HepG2 (cell line): ENCODE data around the gene AAMP. TPM values are rescaled to one million over a fixed set of nuclear protein-coding genes. Genes with fewer than 3 reads are reported as not detected.

Experiments used
- CHCHD3 ChIP-seq: sonication (generic); formaldehyde crosslinking; IDR thresholded peaks from 2 replicates; pipeline ENCODE4 v1.8.0; 2022; ENCODE audit warnings: mild to moderate bottlenecking, missing genetic modification reagents, moderate library complexity
- CHD4 ChIP-seq: fragments of 200-600 bp; sonication (generic); IDR thresholded peaks from 2 replicates; pipeline ENCODE4 v1.7.0; 2017; ENCODE audit warnings: mild to moderate bottlenecking, low read length, borderline replicate concordance
- DBP ChIP-seq: sonication (generic); formaldehyde crosslinking; IDR thresholded peaks from 2 replicates; pipeline ENCODE4 v1.4.0; 2020; ENCODE audit warnings: missing genetic modification reagents; ENCODE audit errors: not compliant biosample characterization
- FOSL2 ChIP-seq: sonication (generic); formaldehyde crosslinking; IDR thresholded peaks from 2 replicates; pipeline ENCODE4 v1.4.0; 2020; ENCODE audit warnings: missing genetic modification reagents
- GATA4 ChIP-seq: sonication (generic); IDR thresholded peaks from 2 replicates; pipeline ENCODE4 v1.6.1; 2016; ENCODE audit warnings: antibody characterized with exemption, low read depth, borderline replicate concordance
- GPN1 ChIP-seq: sonication (generic); formaldehyde crosslinking; IDR thresholded peaks from 2 replicates; pipeline ENCODE4 v1.5.1; 2020; ENCODE audit warnings: missing genetic modification reagents, borderline replicate concordance
- GRHL1 ChIP-seq: sonication (generic); formaldehyde crosslinking; conservative IDR thresholded peaks from 2 replicates; pipeline ENCODE4 v1.8.0; 2022; ENCODE audit warnings: missing genetic modification reagents
- HIVEP1 ChIP-seq: sonication (generic); formaldehyde crosslinking; IDR thresholded peaks from 2 replicates; pipeline ENCODE4 v1.4.0; 2020; ENCODE audit warnings: mild to moderate bottlenecking, missing genetic modification reagents
- HMGA1 ChIP-seq: sonication (generic); formaldehyde crosslinking; conservative IDR thresholded peaks from 2 replicates; pipeline ENCODE4 v1.4.0; 2020; ENCODE audit warnings: missing genetic modification reagents
- HNF4A ChIP-seq: sonication (generic); formaldehyde crosslinking; IDR thresholded peaks from 2 replicates; pipeline ENCODE4 v1.4.0; 2020; ENCODE audit warnings: missing genetic modification reagents
- JARID2 ChIP-seq: sonication (generic); formaldehyde crosslinking; IDR thresholded peaks from 2 replicates; pipeline ENCODE4 v1.8.1; 2023; ENCODE audit warnings: missing genetic modification reagents, inconsistent platforms; ENCODE audit not compliant: insufficient replicate concordance
- KAT2B ChIP-seq: fragments of 150-350 bp; IDR thresholded peaks from 2 replicates; pipeline ENCODE4 v1.6.1; 2014; ENCODE audit warnings: low read depth, low read length, borderline replicate concordance
- KLF16 ChIP-seq, 2 experiments: sonication (generic) in 1 of 2; formaldehyde crosslinking in 1 of 2; IDR thresholded peaks; 2 replicates each; pipeline versions ENCODE4 v1.6.1 to v1.8.0; 2016 to 2023; ENCODE audit warnings: missing genetic modification reagents in 2 of 2, missing compliant biosample characterization in 1 of 2
- MED8 ChIP-seq: sonication (generic); formaldehyde crosslinking; IDR thresholded peaks from 2 replicates; pipeline ENCODE4 v1.8.1; 2023; ENCODE audit warnings: mild to moderate bottlenecking, missing genetic modification reagents; ENCODE audit not compliant: insufficient replicate concordance
- MEF2D ChIP-seq: sonication (generic); formaldehyde crosslinking; IDR thresholded peaks from 2 replicates; pipeline ENCODE4 v1.5.1; 2020; ENCODE audit warnings: mild to moderate bottlenecking, missing genetic modification reagents
- POGK ChIP-seq: sonication (generic); formaldehyde crosslinking; conservative IDR thresholded peaks from 2 replicates; pipeline ENCODE4 v1.8.0; 2022; ENCODE audit warnings: mild to moderate bottlenecking, moderate library complexity, missing genetic modification reagents
- PRDM4 ChIP-seq: sonication (generic); formaldehyde crosslinking; IDR thresholded peaks from 2 replicates; pipeline ENCODE4 v1.9.0; 2021; ENCODE audit warnings: missing genetic modification reagents, borderline replicate concordance
- RBM39 ChIP-seq: fragments of 200-400 bp; formaldehyde crosslinking; IDR thresholded peaks from one replicate; pipeline ENCODE4 v1.6.1; 2018; ENCODE audit warnings: antibody characterized with exemption, mild to moderate bottlenecking, low read depth, low read length; ENCODE audit not compliant: poor library complexity, severe bottlenecking
- SRF ChIP-seq: IDR thresholded peaks from 2 replicates; pipeline ENCODE4 v1.6.1; 2011; ENCODE audit warnings: mild to moderate bottlenecking, low read depth, low read length, moderate library complexity
- ZNF44 ChIP-seq: sonication (generic); formaldehyde crosslinking; IDR thresholded peaks from 2 replicates; pipeline ENCODE4 v1.5.1; 2020; ENCODE audit warnings: mild to moderate bottlenecking, missing genetic modification reagents
- ZNF446 ChIP-seq: sonication (generic); formaldehyde crosslinking; IDR thresholded peaks from 2 replicates; pipeline ENCODE4 v1.5.0; 2020; ENCODE audit warnings: mild to moderate bottlenecking, missing genetic modification reagents
- ZNF547 ChIP-seq: sonication (generic); formaldehyde crosslinking; IDR thresholded peaks from 2 replicates; pipeline ENCODE4 v1.5.1; 2020; ENCODE audit warnings: mild to moderate bottlenecking, missing genetic modification reagents
- polyA plus RNA-seq, 8 experiments: library from polyadenylated mRNA; depleted of rRNA in 3 of 8; stranded (reverse) in 7 of 8; unstranded in 1 of 8; fragments of >200 nt; fragmentation: Illumina TruSeq in 4 of 8; extraction: Trizol in 4 of 8; gene quantifications; 2 replicates each; pipeline versions ENCODE4 v1.2.1 to v1.2.3, GENCODE V29; 2011 to 2016; ENCODE audit warnings: low read depth in 4 of 8, missing spikeins in 1 of 8, mixed read lengths in 1 of 8; ENCODE audit not compliant: insufficient read depth in 1 of 8
- total RNA-seq, 5 experiments: library from RNA; depleted of rRNA; stranded (reverse); fragments of >200 nt; fragmentation: Illumina TruSeq; extraction: Trizol; gene quantifications; 2 replicates each; pipeline ENCODE4 v1.2.3, GENCODE V29; 2016; ENCODE audit warnings: low read depth in 1 of 5

AAMP gene
- total and polyA plus RNA-seq, 2 of the 13 experiments (the other 11 are each of a cell fraction or from before 2014, with no cell fraction given): 110 to 186 TPM

- TF ChIP-seq HIVEP1 (CRISPR knock-in tag) (peak; percentile 58; the same call in 1 of the 2 replicates), DBP (CRISPR knock-in tag) (peak; percentile 95), POGK (peak; percentile 42), GPN1 (CRISPR knock-in tag) (no peak), HNF4A (CRISPR knock-in tag) (no peak), ZNF446 (CRISPR knock-in tag) (peak; percentile 76; the same call in 1 of the 2 replicates), JARID2 (peak; percentile 28), GRHL1 (CRISPR knock-in tag) (no peak), MEF2D (no peak; the same call in 1 of the 2 replicates), ZNF44 (peak; percentile 31; the same call in 1 of the 2 replicates), HMGA1 (CRISPR knock-in tag) (no peak), RBM39 (peak; percentile 90), KLF16 (CRISPR knock-in tag; IDR thresholded peaks at IDR 0.05) (peak in 1 of 2 experiments; percentile 39; a peak in 1 of 4 replicates), FOSL2 (CRISPR knock-in tag) (peak; percentile 18; the same call in 1 of the 2 replicates), MED8 (CRISPR knock-in tag) (peak; percentile 34), KAT2B (no peak), ZNF547 (CRISPR knock-in tag) (no peak), PRDM4 (CRISPR knock-in tag) (0 out of 2 replicates have a peak, but pooled peaks have one; percentile 36), CHD4 (no peak; the same call in 1 of the 2 replicates), CHCHD3 (CRISPR knock-in tag) (no peak), SRF (no peak; the same call in 1 of the 2 replicates), GATA4 (peak; percentile 56; the same call in 1 of the 2 replicates)
Measured at GRCh38 chr2:218269900-218270720, at the start of gene AAMP, which contains the start of gene PNKD (continued).
